A673 (cell line): ENCODE measurements around the gene CDH23.

Experiments
- CTCF ChIP-seq: fragments of 300-800, 200-600 bp; sonication (generic); conservative IDR thresholded peaks from 2 replicates; pipeline ENCODE4 v1.5.1; 2017; ENCODE audit warnings: low read depth, mild to moderate bottlenecking, antibody characterized with exemption, low read length, moderate library complexity, mixed read lengths
- EZH2 ChIP-seq: fragments of 200-600 bp; sonication (generic); IDR thresholded peaks from 2 replicates; pipeline ENCODE4 v1.6.1; 2017; ENCODE audit warnings: borderline replicate concordance, low read depth, mild to moderate bottlenecking, mixed read lengths, antibody characterized with exemption, low read length; ENCODE audit not compliant: poor library complexity, severe bottlenecking

GRCh38 chr10:71546220-71546619 is 149.5 kb downstream of the CDH23 start:
- TF ChIP-seq CTCF (no peak), EZH2 (no peak)
